ENCODE results near the gene COL24A1. TPM values are rescaled to one million over a fixed set of nuclear protein-coding genes. Genes with fewer than 3 reads are reported as not detected.

Gene COL24A1
- total RNA-seq, 1 experiment from 2014 or later: not detected

DNA sequence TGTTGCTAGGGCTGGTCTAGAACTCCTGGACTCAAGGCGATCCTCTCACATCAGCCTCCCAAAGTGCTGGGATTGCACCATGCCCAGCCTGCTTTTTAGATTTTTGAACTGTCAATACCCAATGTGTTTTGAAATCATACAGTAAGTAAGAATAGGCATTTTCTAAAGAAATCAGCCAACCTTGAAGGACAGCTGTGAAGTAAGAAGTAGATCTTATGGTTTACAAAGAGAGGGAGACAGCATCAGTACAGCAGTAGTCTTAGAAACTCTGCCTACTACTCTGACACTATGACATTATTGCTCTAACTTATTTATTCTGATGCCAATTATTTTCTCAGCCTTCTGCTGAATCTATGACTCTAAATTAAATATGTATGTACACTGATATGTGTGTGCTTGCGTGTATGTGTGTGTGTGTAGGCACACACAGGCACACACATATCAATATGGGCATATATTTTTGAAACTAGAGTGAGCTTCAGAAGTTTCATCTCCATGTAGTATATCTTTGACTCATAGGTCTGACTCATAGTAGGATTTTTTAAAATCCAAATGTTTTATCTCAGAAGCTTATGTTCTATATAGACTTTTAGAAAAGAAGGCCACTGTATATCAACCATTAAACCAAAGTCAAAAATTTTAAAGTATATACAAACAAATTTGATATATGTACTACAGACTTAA, 140.4 kb downstream of the COL24A1 start:
- Histone ChIP-seq H3K9me3 (ENCODE audit: control insufficient read depth in 1 of 2, insufficient read depth in 1 of 2, low read depth in 1 of 2, low read length in 2 of 2) (no peaks in the 10 kb centered on the region), H3K4me2 (ENCODE audit: low read length) (no peak overlapping the region), H2AFZ (ENCODE audit: low read depth, low read length, poor library complexity, severe bottlenecking) (no peak overlapping the region), H3K9me2 (ENCODE audit: insufficient read depth) (no peaks in the 10 kb centered on the region), H3K27me3 (ENCODE audit: insufficient read depth, low read length) (no peaks in the 10 kb centered on the region), H3K4me1 (ENCODE audit: control insufficient read depth in 1 of 2, insufficient read depth in 2 of 2, low read length in 2 of 2) (no peaks in the 10 kb centered on the region), H3K4me3 (replicated peaks in 1 of 2; ENCODE audit: low read depth in 1 of 2, low read length in 2 of 2) (no peak overlapping the region), H3K9ac (ENCODE audit: low read length) (no peak overlapping the region), H3K27ac (ENCODE audit: low read depth, low read length) (no peak overlapping the region), H3K36me3 (ENCODE audit: control insufficient read depth in 1 of 2, insufficient read depth in 2 of 2, low read length in 2 of 2) (no peaks in the 10 kb centered on the region), H4K20me1 (ENCODE audit: insufficient read depth) (no peaks in the 10 kb centered on the region), H3K79me2 (ENCODE audit: insufficient read depth, low read length) (no peaks in the 10 kb centered on the region)
- ChIA-PET RAD21 (ENCODE audit: low non-redundant PET in 1 of 2, low total read pairs in 2 of 2, uncharacterized antibody in 2 of 2, unreplicated experiment in 2 of 2) (no interaction called here), POLR2A (no interaction called here), CTCF (no interaction called here)
- no TSS peak for BruUV-seq (replicated peaks)
- TF ChIP-seq ZFX (IDR thresholded peaks at IDR 0.05) (no peak), SRF (IDR thresholded peaks at IDR 0.05; ENCODE audit: low read depth) (no peak), CBX3 (IDR thresholded peaks at IDR 0.05; ENCODE audit: low read depth) (no peak), SIN3A (IDR thresholded peaks at IDR 0.05; ENCODE audit: low read depth) (no peak), TCF7L2 (IDR thresholded peaks at IDR 0.05; ENCODE audit: borderline replicate concordance, extremely low read depth, insufficient read depth, insufficient read length) (no peak), YY1 (IDR thresholded peaks at IDR 0.05; ENCODE audit: extremely low read depth, insufficient replicate concordance, low read depth, low read length) (no peak), SP1 (IDR thresholded peaks at IDR 0.05; ENCODE audit: low read depth) (no peak), EZH2phosphoT487 (IDR thresholded peaks at IDR 0.05; ENCODE audit: borderline replicate concordance) (no peak), FOSL1 (IDR thresholded peaks at IDR 0.05; ENCODE audit: low read depth) (no peak), POLR2AphosphoS5 (IDR thresholded peaks at IDR 0.05; ENCODE audit: low read depth, low read length) (no peak), RAD21 (IDR thresholded peaks at IDR 0.05; ENCODE audit: low read depth) (no peak), EZH2 (IDR thresholded peaks at IDR 0.05) (no peak), EGR1 (IDR thresholded peaks at IDR 0.05; ENCODE audit: low read depth) (no peak)
- TF ChIP-seq, protein P1, sequence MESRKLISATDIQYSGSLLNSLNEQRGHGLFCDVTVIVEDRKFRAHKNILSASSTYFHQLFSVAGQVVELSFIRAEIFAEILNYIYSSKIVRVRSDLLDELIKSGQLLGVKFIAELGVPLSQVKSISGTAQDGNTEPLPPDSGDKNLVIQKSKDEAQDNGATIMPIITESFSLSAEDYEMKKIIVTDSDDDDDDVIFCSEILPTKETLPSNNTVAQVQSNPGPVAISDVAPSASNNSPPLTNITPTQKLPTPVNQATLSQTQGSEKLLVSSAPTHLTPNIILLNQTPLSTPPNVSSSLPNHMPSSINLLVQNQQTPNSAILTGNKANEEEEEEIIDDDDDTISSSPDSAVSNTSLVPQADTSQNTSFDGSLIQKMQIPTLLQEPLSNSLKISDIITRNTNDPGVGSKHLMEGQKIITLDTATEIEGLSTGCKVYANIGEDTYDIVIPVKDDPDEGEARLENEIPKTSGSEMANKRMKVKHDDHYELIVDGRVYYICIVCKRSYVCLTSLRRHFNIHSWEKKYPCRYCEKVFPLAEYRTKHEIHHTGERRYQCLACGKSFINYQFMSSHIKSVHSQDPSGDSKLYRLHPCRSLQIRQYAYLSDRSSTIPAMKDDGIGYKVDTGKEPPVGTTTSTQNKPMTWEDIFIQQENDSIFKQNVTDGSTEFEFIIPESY (IDR thresholded peaks at IDR 0.05; ENCODE audit: extremely low read depth, insufficient replicate concordance, low read length): no peak
- TF ChIP-seq, protein P2, sequence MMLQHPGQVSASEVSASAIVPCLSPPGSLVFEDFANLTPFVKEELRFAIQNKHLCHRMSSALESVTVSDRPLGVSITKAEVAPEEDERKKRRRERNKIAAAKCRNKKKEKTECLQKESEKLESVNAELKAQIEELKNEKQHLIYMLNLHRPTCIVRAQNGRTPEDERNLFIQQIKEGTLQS (IDR thresholded peaks at IDR 0.05): no peak
- no peak for ATAC-seq
- intact Hi-C loops (cut with micrococcal nuclease): no loop called here
- no peak for DNase-seq (ENCODE audit: low read depth, low spot score)

Measured in HCT116 (cell line).